ENCODE results near the gene GPM6B.

The GPM6B gene

DNA sequence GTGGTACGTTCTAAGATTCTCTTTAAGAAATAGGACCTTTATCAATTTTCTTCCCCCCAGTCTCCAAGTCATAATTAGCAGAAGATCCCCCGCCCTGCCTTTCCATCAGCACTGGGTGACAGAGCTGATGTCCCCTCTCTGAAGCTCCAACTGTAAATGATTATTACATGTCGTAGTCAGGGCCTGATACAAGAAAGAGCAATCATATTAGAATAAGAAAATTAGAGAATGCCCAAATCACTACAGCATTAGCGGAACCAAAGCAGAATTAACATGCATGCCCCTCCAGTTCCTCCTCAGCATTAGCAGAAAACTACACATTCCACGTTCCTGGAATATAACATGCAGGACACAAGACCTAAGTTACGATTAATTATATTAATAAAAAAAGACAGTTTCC is 717 bp downstream of the GPM6B start:
- H3K36me3 ChIP-seq (ENCODE audit: control insufficient read depth, insufficient read depth, low read length) = no peaks in the 10 kb centered on the region
- H3K4me1 ChIP-seq (ENCODE audit: control insufficient read depth, insufficient read depth, low read length) = peaks cover 22% of the 10 kb centered on the region
- no peak overlapping the region for H3K9ac ChIP-seq (ENCODE audit: low read depth, low read length)
- H3K4me3 ChIP-seq (ENCODE audit: low read depth, low read length) = no peak overlapping the region
- H3K27me3 ChIP-seq (ENCODE audit: control insufficient read depth, insufficient read depth, low read length) = no peaks in the 10 kb centered on the region
- H3K9me3 ChIP-seq (ENCODE audit: control insufficient read depth, insufficient read depth, low read length) = no peaks in the 10 kb centered on the region

DNA sequence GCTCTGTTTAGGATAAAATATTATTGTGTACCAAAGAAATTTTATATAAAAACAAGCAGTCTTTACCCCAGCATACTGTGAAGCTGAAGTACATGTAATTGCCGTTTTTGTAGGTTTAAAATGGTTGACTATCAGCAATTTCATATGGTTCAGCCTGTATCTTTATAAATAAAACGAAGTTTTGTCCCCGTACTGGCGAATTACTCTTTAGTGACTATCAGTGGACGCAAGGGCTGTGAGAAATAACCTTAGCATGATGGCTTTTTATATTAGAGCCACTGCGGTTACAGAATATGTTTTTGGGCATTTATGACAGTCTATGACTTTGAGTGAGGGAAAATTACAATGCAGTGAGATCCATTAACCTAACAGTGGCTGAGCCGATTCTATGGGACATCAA is 1.2 kb downstream of the GPM6B start:
- H3K27me3 ChIP-seq (ENCODE audit: control insufficient read depth, insufficient read depth, low read length) = no peaks in the 10 kb centered on the region

DNA sequence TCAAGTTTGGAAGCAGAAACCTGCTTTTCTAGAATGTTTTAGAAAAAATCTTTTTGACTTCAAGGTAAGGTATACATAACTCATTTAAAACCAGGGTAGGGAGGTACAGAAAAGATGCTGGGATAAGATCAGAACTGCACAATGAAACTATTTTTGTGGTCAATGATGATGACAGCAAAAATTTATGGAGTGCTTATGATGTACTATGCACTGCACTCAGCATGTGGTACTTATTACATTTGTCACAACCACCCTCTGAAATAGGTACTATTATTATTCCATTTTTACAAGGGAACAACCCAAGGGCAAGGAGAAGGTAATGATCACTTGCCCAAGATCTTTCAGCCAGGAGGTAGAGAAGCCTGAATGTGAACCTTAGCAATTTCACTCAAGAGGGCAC is 8.0 kb downstream of the GPM6B start:
- H3K9ac ChIP-seq (ENCODE audit: low read depth, low read length) = no peak overlapping the region
- H3K9me3 ChIP-seq (ENCODE audit: control insufficient read depth, insufficient read depth, low read length) = no peaks in the 10 kb centered on the region
- H3K36me3 ChIP-seq (ENCODE audit: control insufficient read depth, insufficient read depth, low read length) = no peaks in the 10 kb centered on the region
- H3K27me3 ChIP-seq (ENCODE audit: control insufficient read depth, insufficient read depth, low read length) = no peaks in the 10 kb centered on the region
- no peak overlapping the region for H3K4me3 ChIP-seq (ENCODE audit: low read depth, low read length)
- peaks cover 10% of the 10 kb centered on the region for H3K4me1 ChIP-seq (ENCODE audit: control insufficient read depth, insufficient read depth, low read length)

More for the DNA sequence above, 1.2 kb downstream of the GPM6B start:
- no peaks in the 10 kb centered on the region for H3K9me3 ChIP-seq (ENCODE audit: control insufficient read depth, insufficient read depth, low read length)
- no peak overlapping the region for H3K9ac ChIP-seq (ENCODE audit: low read depth, low read length)
- peaks cover 22% of the 10 kb centered on the region for H3K4me1 ChIP-seq (ENCODE audit: control insufficient read depth, insufficient read depth, low read length)
- no peaks in the 10 kb centered on the region for H3K36me3 ChIP-seq (ENCODE audit: control insufficient read depth, insufficient read depth, low read length)
- H3K4me3 ChIP-seq (ENCODE audit: low read depth, low read length) = no peak overlapping the region

DNA sequence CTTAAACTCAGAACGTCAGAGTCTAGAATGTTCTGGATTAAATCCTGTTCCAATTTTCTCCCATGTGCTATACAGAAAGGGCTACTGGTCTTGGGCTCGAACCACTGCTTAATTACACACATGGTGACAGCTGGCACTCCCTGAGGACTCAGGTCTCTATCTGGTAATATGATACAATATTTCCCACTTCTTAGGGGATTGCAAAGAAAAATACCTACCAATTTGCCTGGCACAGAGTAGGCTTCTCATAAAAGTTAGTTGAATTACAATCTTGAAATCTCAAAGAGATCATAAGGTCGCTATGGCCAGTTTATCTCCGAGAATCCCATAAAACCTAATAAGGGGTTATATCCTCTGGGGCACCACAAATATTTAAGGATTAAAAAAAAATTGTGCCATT is 8.6 kb downstream of the GPM6B start:
- Histone ChIP-seq H3K9ac (ENCODE audit: low read depth, low read length) (no peak overlapping the region), H3K4me3 (ENCODE audit: low read depth, low read length) (no peak overlapping the region)

DNA sequence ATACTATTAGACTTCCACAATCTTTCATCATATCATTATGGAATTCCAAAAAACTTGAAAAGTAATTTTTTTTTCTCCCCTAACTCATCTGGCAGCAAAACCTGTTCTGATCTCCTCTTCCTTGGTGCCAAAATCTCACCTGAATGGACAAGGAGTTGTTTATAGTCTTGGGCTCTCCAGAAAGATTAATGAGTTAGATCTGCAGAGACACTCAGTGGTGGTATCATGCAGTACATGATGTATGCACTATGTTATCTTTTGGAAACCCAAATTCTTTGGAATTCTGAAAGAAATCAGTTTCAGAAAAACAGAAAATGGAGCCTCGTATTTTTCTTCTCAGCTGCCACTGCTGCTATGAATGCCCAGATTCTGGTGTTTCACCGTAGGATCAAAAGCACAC is 11.7 kb downstream of the GPM6B start:
- H3K9ac ChIP-seq (ENCODE audit: low read depth, low read length) = no peak overlapping the region
- no peak overlapping the region for H3K4me3 ChIP-seq (ENCODE audit: low read depth, low read length)
- H3K4me1 ChIP-seq (ENCODE audit: control insufficient read depth, insufficient read depth, low read length) = peaks cover 28% of the 10 kb centered on the region
- no peaks in the 10 kb centered on the region for H3K27me3 ChIP-seq (ENCODE audit: control insufficient read depth, insufficient read depth, low read length)
- H3K9me3 ChIP-seq (ENCODE audit: control insufficient read depth, insufficient read depth, low read length) = no peaks in the 10 kb centered on the region
- no peaks in the 10 kb centered on the region for H3K36me3 ChIP-seq (ENCODE audit: control insufficient read depth, insufficient read depth, low read length)

More for the DNA sequence above, 8.6 kb downstream of the GPM6B start:
- Histone ChIP-seq H3K36me3 (ENCODE audit: control insufficient read depth, insufficient read depth, low read length) (no peaks in the 10 kb centered on the region), H3K27me3 (ENCODE audit: control insufficient read depth, insufficient read depth, low read length) (no peaks in the 10 kb centered on the region), H3K9me3 (ENCODE audit: control insufficient read depth, insufficient read depth, low read length) (no peaks in the 10 kb centered on the region), H3K4me1 (ENCODE audit: control insufficient read depth, insufficient read depth, low read length) (peaks cover 13% of the 10 kb centered on the region)

DNA sequence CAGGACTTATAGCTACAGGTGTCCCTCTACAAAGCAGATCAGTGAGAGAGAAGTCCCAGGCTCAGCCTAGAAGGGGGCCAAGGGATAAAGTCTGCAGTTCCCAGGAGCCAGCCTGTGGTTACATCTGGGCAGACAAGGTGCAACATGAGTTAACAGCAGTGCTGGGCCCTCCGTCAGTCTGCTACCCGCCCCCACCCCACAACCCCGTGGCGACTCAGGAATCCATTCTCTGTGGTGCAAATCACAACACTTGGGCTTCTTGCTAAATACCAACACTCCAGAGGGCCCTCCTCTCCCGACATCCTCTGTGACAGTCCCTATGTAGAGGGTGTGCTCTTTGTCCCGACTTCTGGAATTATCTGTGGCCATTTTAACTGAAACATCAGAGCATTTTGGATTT is 13.8 kb downstream of the GPM6B start:
- no peak overlapping the region for H3K9ac ChIP-seq (ENCODE audit: low read depth, low read length)
- H3K4me1 ChIP-seq (ENCODE audit: control insufficient read depth, insufficient read depth, low read length) = peaks cover 28% of the 10 kb centered on the region
- H3K36me3 ChIP-seq (ENCODE audit: control insufficient read depth, insufficient read depth, low read length) = no peaks in the 10 kb centered on the region
- no peaks in the 10 kb centered on the region for H3K9me3 ChIP-seq (ENCODE audit: control insufficient read depth, insufficient read depth, low read length)
- H3K4me3 ChIP-seq (ENCODE audit: low read depth, low read length) = no peak overlapping the region
- no peaks in the 10 kb centered on the region for H3K27me3 ChIP-seq (ENCODE audit: control insufficient read depth, insufficient read depth, low read length)

DNA sequence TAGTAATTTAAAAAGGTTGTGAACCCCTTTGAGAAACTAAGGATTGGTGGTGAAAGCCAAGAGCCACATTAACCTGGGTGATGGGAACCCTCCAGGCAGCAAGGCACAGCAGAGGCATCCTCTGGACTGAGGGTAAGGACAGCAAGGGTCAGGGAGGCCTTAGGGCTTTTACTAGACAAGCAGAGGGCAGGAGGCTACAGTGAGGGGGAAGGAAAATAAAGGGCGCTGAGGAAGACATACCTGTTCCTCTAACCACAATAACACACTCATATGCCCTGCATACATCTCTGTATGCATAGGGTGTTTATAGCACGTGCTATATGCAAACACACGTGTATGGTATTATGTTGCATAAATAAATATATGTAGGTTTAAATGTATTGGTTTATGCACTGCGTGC is 18.7 kb downstream of the GPM6B start:
- Histone ChIP-seq H3K36me3 (ENCODE audit: control insufficient read depth, insufficient read depth, low read length) (no peaks in the 10 kb centered on the region), H3K4me3 (ENCODE audit: low read depth, low read length) (no peak overlapping the region), H3K9ac (ENCODE audit: low read depth, low read length) (no peak overlapping the region), H3K4me1 (ENCODE audit: control insufficient read depth, insufficient read depth, low read length) (peaks cover 19% of the 10 kb centered on the region), H3K9me3 (ENCODE audit: control insufficient read depth, insufficient read depth, low read length) (no peaks in the 10 kb centered on the region), H3K27me3 (ENCODE audit: control insufficient read depth, insufficient read depth, low read length) (no peaks in the 10 kb centered on the region)

DNA sequence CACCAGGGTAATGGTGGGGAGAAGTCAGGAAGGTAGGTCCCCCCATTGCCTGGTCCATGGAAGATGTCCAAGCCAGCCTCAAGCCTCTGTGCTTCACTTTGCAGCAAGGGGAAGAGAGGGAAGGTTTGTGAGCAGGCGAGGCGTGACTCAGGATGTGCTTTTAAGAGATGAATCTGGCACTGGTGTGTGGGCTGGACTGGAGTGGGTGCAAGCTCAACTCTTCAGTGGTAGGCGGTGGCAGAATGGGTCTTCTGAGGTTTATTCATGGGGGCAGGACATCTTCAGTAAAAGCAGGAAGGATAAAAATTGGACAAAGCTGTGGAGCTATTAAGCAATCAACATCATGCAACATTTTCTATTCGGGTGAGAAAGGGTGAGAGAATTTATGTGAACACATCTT is 19.4 kb downstream of the GPM6B start:
- Histone ChIP-seq H3K4me3 (ENCODE audit: low read depth, low read length) (no peak overlapping the region), H3K9ac (ENCODE audit: low read depth, low read length) (no peak overlapping the region), H3K27me3 (ENCODE audit: control insufficient read depth, insufficient read depth, low read length) (no peaks in the 10 kb centered on the region), H3K36me3 (ENCODE audit: control insufficient read depth, insufficient read depth, low read length) (no peaks in the 10 kb centered on the region), H3K9me3 (ENCODE audit: control insufficient read depth, insufficient read depth, low read length) (no peaks in the 10 kb centered on the region), H3K4me1 (ENCODE audit: control insufficient read depth, insufficient read depth, low read length) (peaks cover 16% of the 10 kb centered on the region)

DNA sequence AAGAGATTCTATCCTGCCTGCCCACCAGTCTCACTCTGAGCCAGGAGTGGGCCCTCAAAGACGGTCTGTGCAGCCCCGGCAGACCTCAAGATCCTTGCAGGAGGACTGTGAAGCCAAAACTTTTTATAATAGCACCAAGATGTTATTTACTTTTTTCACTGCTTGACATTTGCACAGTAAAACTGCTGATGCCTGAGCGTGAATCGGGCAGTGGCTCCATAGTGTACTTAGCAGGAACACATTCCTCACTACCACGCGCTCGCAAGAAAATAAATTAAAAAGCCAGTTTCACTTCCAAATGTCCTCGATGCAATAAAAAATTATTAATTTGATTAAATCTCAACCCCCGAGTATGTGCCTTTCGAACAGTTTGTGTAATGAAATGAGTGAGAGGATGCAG is 22.5 kb downstream of the GPM6B start:
- Histone ChIP-seq H3K9me3 (ENCODE audit: control insufficient read depth, insufficient read depth, low read length) (no peaks in the 10 kb centered on the region), H3K9ac (ENCODE audit: low read depth, low read length) (no peak overlapping the region), H3K4me1 (ENCODE audit: control insufficient read depth, insufficient read depth, low read length) (peaks cover 12% of the 10 kb centered on the region), H3K36me3 (ENCODE audit: control insufficient read depth, insufficient read depth, low read length) (no peaks in the 10 kb centered on the region), H3K27me3 (ENCODE audit: control insufficient read depth, insufficient read depth, low read length) (no peaks in the 10 kb centered on the region), H3K4me3 (ENCODE audit: low read depth, low read length) (no peak overlapping the region)

DNA sequence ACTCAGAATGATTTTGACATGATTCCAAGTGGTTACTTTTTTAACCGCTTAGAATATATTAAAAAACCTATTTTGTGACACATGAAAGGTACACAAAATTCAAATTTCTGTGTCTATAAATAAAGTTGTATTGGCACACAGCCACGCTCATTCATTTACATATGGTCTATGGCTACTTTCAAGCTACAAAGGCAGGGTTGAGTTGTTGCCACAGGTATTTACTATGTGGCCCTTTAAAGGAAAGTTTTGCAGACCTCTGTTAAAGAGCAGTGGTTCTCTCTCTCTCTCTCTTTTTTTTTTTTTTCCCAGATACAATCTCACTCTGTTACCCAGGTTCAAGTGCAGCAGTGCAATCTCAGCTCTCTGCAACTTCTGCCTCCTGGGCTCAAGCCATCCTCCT is 23.0 kb downstream of the GPM6B start:
- Histone ChIP-seq H3K9me3 (ENCODE audit: control insufficient read depth, insufficient read depth, low read length) (no peaks in the 10 kb centered on the region), H3K9ac (ENCODE audit: low read depth, low read length) (no peak overlapping the region), H3K4me3 (ENCODE audit: low read depth, low read length) (no peak overlapping the region), H3K27me3 (ENCODE audit: control insufficient read depth, insufficient read depth, low read length) (no peaks in the 10 kb centered on the region), H3K36me3 (ENCODE audit: control insufficient read depth, insufficient read depth, low read length) (no peaks in the 10 kb centered on the region), H3K4me1 (ENCODE audit: control insufficient read depth, insufficient read depth, low read length) (peaks cover 12% of the 10 kb centered on the region)

DNA sequence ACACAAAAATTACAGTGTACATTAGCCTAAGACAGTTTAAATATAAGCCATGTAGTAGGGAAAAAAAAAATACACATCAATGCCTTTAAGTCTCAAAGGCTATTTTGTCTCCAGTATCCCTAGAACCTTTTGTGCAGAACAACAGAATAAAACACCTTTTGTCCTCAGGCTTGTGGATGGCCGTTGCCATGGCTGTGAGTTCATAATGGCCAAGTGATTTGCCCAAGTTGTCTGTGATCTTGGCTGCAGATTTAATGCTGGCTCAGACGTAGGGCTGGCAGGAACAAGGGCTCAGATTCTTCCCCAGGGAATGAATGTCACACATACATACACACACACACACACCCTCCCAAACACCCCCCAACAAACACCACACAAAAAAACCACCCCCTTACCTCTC is 25.3 kb downstream of the GPM6B start:
- no peaks in the 10 kb centered on the region for H3K9me3 ChIP-seq (ENCODE audit: control insufficient read depth, insufficient read depth, low read length)
- no peaks in the 10 kb centered on the region for H3K27me3 ChIP-seq (ENCODE audit: control insufficient read depth, insufficient read depth, low read length)
- no peak overlapping the region for H3K4me3 ChIP-seq (ENCODE audit: low read depth, low read length)
- H3K9ac ChIP-seq (ENCODE audit: low read depth, low read length) = no peak overlapping the region
- no peaks in the 10 kb centered on the region for H3K36me3 ChIP-seq (ENCODE audit: control insufficient read depth, insufficient read depth, low read length)
- peaks cover 12% of the 10 kb centered on the region for H3K4me1 ChIP-seq (ENCODE audit: control insufficient read depth, insufficient read depth, low read length)

DNA sequence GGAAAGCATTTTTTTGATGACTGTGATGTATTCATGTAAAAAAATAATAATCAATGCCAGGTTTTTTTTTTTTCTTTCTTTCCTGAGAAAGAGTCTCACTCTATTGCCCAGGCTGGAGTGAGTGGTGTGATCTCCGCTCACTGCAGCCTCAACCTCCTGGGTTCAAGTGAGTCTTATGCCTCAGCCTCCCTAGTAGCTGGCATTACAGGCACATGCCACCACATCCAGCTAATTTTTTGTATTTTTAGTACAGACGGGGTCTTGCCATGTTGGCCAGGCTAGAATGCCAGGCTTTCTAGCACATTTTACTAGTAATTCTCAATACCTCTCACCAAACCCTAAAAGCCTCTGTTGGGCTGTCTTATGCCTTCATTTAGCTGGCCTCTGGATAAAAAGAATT is 25.7 kb downstream of the GPM6B start:
- H3K9ac ChIP-seq (ENCODE audit: low read depth, low read length) = no peak overlapping the region
- H3K36me3 ChIP-seq (ENCODE audit: control insufficient read depth, insufficient read depth, low read length) = no peaks in the 10 kb centered on the region
- H3K4me1 ChIP-seq (ENCODE audit: control insufficient read depth, insufficient read depth, low read length) = peaks cover 12% of the 10 kb centered on the region
- H3K9me3 ChIP-seq (ENCODE audit: control insufficient read depth, insufficient read depth, low read length) = no peaks in the 10 kb centered on the region
- no peaks in the 10 kb centered on the region for H3K27me3 ChIP-seq (ENCODE audit: control insufficient read depth, insufficient read depth, low read length)
- H3K4me3 ChIP-seq (ENCODE audit: low read depth, low read length) = no peak overlapping the region

Measured in iPS-15b (cell line).